Stimulated activated CD4-positive, alpha-beta T cell treated with anti-CD3 and anti-CD28 coated beads, Interleukin-1b, Interleukin-23, amount 100 ng/mL, for 4 hours (primary cell): ENCODE results near the gene CARF.
"Not testable (repeated sequence)": the region's sequence is repeated elsewhere in the genome, so short reads cannot be mapped to it uniquely, and the experiment has no call there.

Experiments
- DNase-seq, 2 donors: peaks; one replicate each; pipeline ENCODE4 v3.0.0-alpha.2; 2020; ENCODE audit warnings: low read depth in 2 of 2

The CARF gene, protein sequence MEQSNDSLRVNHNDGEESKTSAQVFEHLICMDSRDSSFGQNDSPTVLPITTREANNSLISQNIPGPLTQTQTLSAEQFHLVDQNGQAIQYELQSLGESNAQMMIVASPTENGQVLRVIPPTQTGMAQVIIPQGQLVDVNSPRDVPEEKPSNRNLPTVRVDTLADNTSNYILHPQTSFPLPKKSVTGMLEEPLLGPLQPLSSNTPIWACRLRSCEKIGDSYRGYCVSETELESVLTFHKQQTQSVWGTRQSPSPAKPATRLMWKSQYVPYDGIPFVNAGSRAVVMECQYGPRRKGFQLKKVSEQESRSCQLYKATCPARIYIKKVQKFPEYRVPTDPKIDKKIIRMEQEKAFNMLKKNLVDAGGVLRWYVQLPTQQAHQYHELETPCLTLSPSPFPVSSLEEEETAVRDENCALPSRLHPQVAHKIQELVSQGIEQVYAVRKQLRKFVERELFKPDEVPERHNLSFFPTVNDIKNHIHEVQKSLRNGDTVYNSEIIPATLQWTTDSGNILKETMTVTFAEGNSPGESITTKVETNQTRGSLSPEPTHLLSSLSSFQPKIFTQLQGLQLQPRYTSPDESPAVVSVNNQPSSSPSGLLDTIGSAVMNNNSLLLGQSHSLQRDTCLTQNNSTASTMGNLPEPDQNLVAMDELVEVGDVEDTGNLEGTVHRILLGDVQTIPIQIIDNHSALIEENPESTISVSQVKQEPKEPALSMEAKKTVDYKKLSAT

GRCh38 chr2:202911512-202912341, at the start of gene CARF, which contains the start of gene WDR12:
Gene CARF (plus strand): TSS chr2:202912275. CDS start chr2:202941903, 29,628 bp downstream.
Gene WDR12 (minus strand): TSS chr2:202911673. CDS start chr2:202911476, 197 bp downstream.
- DNase-seq, result peak; percentile 79 to 84

GRCh38 chr2:202870431-202871299, 41.4 kb upstream of the CARF start:
- peak; percentile 43 to 55 for DNase-seq

DNA sequence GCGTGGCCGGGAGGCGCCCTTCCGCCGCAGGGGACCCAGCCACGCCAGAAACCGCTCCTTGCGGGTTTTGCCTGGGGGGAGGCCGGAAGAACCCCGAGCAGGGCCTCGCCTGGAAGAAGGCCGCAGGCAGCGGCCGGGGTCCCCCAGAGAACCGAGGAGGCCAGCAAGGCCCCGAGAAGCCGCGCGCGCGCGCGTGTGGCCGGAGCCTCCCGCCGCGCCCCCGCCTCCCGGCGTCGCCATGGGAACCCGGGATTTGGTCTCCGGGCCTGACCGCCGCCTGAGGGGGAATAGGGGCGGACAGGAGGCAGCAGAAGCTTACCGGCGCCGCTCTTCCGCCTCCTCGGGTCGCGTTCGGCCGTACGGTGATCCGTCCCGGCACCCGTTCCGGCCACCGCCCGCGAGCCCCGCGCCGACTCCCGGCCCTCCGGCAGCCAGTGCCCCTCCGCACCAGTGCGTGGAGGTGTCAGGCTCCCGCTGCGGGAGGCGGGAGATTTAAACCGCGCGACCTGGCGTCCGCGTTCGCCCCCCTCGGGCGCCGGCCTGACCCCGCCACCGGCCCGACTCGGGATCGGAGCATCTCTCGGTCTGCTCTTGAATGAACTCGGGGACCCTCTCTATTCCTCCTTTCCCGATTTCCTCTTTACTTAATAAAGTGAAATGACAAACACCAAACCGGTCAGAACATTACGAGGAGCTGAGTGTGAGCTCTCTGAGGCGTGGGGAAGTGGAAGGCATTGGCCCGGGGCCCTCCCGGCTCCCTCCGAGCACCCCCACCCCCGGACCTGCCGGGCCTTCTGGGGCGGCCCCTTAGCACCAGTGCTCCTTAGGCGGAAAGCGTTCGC, 40.6 kb upstream of the CARF start, which contains the start of gene ICA1L:
Gene ICA1L (minus strand): TSS at position 467 of the 842 bp plus-strand sequence. CDS start 42,757 bp downstream, outside the sequence.
- DNase-seq, result peak; percentile 27 to 47

DNA sequence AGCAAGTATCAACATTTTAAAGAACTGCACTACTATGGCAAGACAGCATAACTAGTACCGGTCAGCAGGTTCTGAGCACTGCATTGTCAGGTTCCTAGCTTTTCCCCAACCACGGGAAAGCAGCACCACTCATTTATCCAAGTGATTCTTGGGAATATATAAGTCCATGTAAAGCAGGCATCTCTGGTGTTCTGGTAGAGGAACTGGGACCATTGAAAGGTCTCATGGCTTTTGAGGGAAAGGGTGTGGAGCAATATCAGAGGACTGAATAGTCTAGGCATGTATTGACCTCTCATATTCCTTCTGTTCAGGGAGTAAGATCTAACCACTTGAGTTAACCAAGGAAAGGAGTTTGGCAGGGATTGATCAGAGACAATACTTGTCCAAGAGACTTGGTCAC, 34.4 kb upstream of the CARF start:
- no peak for DNase-seq

GRCh38 chr2:202881570-202881969, 30.5 kb upstream of the CARF start:
- DNase-seq, result no peak

DNA sequence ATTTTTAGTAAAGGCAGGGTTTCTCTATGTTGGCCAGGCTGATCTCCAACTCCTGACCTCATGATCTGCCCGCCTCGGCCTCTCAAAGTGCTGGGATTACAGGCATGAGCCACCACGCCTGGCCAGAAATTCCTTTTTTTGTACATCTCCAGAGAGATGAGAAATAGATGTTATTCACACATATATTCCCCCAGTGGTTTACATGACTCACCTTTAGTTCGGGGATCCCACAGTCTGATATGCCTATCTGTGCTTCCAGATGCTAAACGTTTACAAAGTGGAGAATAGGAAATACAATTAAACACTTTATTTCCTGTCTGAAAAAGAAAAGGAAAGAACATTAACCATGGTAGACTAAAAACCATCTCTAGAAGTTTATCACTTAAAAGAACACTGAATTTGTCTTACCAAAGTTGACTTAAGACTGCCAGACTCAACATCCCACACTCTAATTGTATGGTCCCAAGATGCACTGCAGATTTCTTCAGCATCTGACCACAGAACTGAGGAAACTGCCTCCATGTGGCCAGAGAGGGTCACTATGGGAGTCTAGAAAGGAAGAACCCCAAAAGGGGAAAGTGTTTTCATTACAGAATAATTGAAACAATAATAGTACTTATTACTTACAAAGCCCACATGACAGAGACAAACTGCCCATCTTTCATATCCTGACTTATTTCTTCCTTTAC, 27.9 kb upstream of the CARF start:
- DNase-seq, result no peak

DNA sequence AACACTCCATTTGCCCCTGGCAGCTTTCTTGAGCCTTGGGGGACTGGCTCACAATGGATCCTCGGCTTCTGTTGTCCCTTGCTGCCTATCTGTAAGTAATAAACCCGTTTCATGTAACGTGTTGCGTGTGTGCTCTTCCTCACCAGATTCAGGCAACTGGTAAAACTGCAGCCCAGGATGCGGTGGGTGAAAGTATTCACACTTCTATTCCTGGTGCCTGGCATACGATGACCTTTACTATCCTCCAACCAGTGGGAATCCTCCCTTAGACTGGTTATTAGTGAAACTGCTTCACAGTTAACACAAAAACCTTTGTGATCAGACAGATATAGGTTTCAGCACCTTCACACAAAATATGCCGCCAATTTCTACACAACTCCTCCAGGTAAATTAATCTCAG, 26.9 kb upstream of the CARF start:
- DNase-seq, result no peak

GRCh38 chr2:202905507-202905906, 6.6 kb upstream of the CARF start:
- DNase-seq, result not testable (repeated sequence)

DNA sequence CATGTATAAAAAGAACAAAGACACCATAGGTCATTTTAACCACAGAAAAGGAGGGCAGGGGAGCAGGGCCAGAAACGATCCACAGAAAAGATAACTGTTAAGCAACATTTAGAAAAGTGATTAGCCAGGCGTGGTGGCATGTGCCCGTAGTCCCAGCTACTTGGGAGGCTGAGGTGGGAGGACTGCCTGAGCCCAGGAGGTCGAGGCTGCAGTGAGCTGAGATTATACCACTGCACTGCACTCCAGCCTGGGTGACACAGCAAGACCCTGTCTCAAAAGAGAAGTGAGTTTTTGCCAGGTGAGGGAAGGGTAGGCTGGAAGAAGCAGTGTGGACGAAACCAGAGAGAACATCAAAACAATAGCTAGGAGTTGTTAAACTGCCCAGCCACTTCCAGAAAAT, 3.9 kb upstream of the CARF start:
- DNase-seq, result no peak

DNA sequence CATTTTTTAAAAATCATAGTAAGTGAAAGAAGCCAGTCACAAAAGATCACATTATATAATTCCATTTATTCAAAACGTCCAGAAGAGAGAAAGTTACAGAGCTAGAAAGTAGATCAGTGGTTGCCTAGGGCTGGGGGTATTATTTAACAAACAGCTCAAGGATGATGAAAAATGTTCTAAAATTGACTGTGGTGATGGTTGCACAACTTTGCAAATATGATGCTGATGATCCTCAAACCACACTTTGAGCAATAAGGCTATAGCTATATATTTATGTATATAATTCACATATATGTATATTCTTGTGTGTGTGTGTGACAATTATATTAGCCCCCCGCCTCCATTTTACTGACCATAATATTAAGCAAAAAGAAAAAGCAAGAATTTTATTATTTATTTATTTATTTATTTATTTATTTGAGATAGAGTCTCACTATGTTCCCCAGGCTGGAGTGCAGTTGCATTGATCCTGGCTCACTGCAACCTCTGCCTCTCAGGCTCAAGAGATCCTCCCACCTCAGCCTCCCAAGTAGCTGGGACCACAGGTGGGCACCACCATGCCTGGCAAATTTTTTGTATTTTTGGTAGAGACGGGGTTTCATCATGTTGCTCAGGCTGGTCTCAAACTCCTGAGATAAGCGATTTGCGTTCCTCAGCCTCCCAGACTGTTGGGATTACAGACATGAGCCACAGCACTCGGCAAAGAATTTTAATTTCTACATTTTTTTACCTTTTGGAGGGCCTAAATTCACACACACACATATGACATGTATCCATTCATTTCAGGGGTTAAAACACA, 2.5 kb upstream of the CARF start:
- no peak for DNase-seq

GRCh38 chr2:202910250-202910649, 1.8 kb upstream of the CARF start:
- not testable (repeated sequence) for DNase-seq

DNA sequence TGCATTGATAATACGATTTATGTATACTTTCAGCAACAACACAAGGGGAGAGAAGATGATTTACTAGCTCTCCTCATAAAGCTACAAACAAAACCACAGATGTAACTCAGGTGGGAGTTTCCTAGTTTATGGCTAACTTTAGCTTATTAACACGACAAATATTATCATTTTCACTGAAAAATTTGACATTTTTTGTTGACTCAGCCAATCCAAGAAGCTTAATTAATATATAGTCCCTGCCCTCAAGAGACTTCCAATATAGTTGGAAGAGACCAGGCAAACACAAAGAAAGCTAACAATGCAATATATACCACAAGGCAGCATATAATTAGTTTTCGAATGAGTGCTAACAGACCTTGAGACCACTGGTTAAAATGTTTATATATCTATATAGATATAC, 1.4 kb upstream of the CARF start:
- DNase-seq, result no peak

DNA sequence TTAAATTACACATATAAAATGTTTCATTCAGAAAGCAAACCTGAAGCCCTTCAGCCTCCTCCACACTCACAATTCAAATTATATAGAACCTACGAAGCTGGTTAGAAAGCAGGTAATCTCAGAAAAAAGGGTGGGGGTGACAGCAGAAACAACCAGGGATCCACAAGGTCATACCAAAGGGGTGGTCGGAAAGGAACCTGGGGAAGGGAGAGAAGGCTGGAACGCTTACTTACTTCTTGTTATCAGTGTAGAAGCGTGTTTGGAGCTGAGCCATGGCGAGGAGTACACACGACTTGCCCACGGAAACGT, 918 bp upstream of the CARF start:
- DNase-seq, result no peak

DNA sequence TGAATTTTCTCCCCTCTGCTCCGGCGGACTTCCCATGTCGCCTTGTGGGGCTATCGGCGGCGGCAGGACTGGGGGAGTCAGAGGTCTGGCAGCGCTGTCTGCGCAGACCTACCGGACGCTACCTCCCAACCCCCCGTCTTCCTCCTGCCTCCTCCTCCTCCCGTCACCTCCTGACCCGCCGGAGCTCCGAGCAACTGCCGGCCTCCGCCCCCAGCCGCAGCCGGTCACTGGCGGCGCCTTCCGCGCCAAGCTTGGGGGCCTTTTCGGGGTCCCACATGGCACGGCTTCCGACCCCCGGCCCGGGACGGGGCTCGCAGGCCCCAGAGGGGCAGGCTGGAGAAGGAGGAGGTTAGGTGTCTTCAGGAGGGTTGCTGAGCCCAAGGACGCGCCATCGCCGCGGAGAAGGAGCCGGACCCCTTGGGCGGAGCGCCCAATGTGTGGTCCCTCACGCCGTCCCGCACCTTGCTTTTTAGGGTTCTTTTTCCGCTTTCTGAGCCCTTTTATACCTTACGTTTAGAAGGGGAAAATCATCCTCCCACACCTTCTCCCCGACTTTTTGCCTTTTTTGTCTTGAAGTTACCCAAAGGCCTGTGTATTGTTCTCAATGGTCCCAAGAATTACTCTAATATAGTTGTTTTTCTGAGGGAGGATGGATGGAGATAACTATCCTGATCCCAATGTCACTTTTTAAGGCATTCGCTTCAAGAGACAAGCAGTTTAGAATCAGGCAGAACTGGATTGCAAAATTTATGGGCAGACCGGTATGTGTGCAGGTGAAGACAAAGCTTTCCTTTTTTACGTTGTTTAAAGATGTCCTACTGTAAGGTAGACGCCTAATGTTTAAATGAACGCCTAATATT, 497 bp downstream of the CARF start:
- peak in 1 of 2 donors; percentile 5 for DNase-seq

DNA sequence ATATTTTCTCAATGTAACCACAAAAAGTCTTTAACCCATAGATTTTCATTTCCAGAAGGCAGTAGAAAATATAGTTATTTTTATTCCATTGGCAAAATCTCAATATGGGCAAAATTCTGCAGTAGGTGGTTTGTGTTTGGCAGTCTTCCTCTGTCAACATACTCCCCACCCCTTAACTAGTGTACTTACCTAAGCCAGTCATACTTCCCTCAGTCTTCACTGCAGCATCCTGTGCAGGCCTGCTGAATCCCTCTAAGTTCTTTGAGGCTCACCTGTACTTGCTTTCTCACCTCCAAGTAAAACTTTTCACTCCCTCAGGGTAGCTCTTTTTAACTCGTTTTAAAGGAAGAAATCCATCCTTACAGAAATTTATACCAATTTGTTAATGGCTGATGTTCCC, 6.8 kb downstream of the CARF start:
- DNase-seq, result no peak

GRCh38 chr2:202932425-202933138, 20.5 kb downstream of the CARF start:
- DNase-seq, result no peak

DNA sequence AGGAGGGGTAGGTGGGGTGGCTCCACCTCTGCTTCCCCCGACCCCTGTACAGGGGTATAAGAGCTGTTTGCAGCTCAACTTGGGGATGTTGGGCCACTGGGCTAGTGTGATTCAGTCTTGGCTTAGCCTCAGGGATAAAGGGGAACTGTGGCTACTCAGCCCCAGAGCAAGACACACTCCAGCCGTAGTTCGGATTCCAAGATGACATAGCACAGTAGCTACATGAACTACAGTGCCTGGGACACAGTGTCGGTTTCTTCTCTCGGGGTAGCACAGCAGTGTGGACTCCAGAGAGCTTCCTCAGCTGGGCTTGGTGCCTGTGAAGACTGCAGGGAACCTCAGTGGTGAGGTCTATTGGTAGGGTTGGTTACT, 21.1 kb downstream of the CARF start:
- DNase-seq, result no peak
